Measurements from ENCODE around the gene DRAM2.

The DRAM2 gene

DNA sequence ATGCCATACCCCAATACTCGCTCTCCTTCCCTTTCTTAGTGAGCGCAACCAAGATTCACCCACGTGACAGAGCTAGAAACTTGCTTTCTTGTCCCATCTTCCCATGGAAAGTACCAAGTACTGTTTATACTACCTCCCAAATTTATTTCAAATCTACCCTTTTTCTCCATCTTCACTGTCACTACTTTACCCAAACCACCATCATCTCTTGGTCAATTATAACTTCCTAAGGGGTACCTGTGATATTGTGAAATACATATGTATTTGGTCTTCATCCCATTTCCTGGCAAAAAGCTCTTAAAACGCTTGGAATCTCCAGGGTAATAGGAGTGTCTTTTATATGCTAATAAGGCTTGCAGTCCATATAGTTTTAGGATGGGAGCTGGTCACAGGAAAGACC lies 8.2 kb downstream of the DRAM2 start (continued):
- no peak for TF ChIP-seq ZNF140 (tag by site-specific recombination; IDR thresholded peaks at IDR 0.05)
- TF ChIP-seq ZNF701 (tag by site-specific recombination; IDR thresholded peaks at IDR 0.05): no peak

DNA sequence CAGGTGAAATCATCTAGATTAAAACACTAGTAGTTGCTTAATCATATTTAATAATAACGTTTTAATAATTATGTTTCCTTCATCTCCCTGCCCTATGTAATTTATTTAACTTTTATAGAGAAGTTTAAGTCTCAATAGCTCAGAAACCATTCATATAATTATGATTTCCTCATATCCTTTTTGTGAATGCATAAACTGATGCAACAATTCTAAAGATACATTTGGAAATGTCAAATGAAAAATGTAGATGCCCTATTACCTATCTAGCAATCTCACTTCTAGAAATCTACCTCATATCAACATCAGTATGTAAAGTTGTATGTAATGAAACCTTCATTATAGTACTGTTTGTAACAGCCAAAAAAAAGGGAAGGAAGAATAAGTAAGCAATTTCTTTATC lies 10.5 kb downstream of the DRAM2 start:
- POLR2A ChIA-PET: no interaction called here

More for the DNA sequence above, 10.5 kb downstream of the DRAM2 start:
- no peak overlapping the region for H3K27ac ChIP-seq (ENCODE audit: extremely low read depth, low read depth, low read length)
- TF ChIP-seq ZNF529 (tag by site-specific recombination; IDR thresholded peaks at IDR 0.05; ENCODE audit: insufficient replicate concordance): no peak
- TF ChIP-seq ZNF473 (tag by site-specific recombination; IDR thresholded peaks at IDR 0.05): no peak
- no peak for TF ChIP-seq ZNF302 (tag by site-specific recombination; IDR thresholded peaks at IDR 0.05; ENCODE audit: low read depth)
- TF ChIP-seq, protein P1, sequence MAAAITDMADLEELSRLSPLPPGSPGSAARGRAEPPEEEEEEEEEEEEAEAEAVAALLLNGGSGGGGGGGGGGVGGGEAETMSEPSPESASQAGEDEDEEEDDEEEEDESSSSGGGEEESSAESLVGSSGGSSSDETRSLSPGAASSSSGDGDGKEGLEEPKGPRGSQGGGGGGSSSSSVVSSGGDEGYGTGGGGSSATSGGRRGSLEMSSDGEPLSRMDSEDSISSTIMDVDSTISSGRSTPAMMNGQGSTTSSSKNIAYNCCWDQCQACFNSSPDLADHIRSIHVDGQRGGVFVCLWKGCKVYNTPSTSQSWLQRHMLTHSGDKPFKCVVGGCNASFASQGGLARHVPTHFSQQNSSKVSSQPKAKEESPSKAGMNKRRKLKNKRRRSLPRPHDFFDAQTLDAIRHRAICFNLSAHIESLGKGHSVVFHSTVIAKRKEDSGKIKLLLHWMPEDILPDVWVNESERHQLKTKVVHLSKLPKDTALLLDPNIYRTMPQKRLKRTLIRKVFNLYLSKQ (tag by site-specific recombination; IDR thresholded peaks at IDR 0.05; ENCODE audit: borderline replicate concordance): no peak
- TF ChIP-seq, protein P2, sequence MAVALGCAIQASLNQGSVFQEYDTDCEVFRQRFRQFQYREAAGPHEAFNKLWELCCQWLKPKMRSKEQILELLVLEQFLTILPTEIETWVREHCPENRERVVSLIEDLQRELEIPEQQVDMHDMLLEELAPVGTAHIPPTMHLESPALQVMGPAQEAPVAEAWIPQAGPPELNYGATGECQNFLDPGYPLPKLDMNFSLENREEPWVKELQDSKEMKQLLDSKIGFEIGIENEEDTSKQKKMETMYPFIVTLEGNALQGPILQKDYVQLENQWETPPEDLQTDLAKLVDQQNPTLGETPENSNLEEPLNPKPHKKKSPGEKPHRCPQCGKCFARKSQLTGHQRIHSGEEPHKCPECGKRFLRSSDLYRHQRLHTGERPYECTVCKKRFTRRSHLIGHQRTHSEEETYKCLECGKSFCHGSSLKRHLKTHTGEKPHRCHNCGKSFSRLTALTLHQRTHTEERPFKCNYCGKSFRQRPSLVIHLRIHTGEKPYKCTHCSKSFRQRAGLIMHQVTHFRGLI (tag by site-specific recombination; IDR thresholded peaks at IDR 0.05): no peak
- no peak for TF ChIP-seq ZNF2 (tag by site-specific recombination; IDR thresholded peaks at IDR 0.05)
- no peak for TF ChIP-seq OSR2 (tag by site-specific recombination; IDR thresholded peaks at IDR 0.05)
- TF ChIP-seq, protein P3, sequence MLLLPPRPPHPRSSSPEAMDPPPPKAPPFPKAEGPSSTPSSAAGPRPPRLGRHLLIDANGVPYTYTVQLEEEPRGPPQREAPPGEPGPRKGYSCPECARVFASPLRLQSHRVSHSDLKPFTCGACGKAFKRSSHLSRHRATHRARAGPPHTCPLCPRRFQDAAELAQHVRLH (tag by site-specific recombination; IDR thresholded peaks at IDR 0.05): no peak
- TF ChIP-seq ZNF394 (tag by site-specific recombination; IDR thresholded peaks at IDR 0.05; ENCODE audit: borderline replicate concordance): no peak
- TF ChIP-seq ZNF426 (tag by site-specific recombination; IDR thresholded peaks at IDR 0.05): no peak
- TF ChIP-seq ZNF571 (tag by site-specific recombination; IDR thresholded peaks at IDR 0.05): no peak
- no peak for TF ChIP-seq ZNF140 (tag by site-specific recombination; IDR thresholded peaks at IDR 0.05)
- no peak for TF ChIP-seq ZFP37 (tag by site-specific recombination; IDR thresholded peaks at IDR 0.05)
- no peak for TF ChIP-seq ZNF175 (tag by site-specific recombination; IDR thresholded peaks at IDR 0.05)
- TF ChIP-seq ZSCAN30 (tag by site-specific recombination; IDR thresholded peaks at IDR 0.05): no peak
- TF ChIP-seq, protein P4, sequence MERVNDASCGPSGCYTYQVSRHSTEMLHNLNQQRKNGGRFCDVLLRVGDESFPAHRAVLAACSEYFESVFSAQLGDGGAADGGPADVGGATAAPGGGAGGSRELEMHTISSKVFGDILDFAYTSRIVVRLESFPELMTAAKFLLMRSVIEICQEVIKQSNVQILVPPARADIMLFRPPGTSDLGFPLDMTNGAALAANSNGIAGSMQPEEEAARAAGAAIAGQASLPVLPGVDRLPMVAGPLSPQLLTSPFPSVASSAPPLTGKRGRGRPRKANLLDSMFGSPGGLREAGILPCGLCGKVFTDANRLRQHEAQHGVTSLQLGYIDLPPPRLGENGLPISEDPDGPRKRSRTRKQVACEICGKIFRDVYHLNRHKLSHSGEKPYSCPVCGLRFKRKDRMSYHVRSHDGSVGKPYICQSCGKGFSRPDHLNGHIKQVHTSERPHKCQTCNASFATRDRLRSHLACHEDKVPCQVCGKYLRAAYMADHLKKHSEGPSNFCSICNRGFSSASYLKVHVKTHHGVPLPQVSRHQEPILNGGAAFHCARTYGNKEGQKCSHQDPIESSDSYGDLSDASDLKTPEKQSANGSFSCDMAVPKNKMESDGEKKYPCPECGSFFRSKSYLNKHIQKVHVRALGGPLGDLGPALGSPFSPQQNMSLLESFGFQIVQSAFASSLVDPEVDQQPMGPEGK (tag by site-specific recombination; IDR thresholded peaks at IDR 0.05): no peak
- TF ChIP-seq, protein P5, sequence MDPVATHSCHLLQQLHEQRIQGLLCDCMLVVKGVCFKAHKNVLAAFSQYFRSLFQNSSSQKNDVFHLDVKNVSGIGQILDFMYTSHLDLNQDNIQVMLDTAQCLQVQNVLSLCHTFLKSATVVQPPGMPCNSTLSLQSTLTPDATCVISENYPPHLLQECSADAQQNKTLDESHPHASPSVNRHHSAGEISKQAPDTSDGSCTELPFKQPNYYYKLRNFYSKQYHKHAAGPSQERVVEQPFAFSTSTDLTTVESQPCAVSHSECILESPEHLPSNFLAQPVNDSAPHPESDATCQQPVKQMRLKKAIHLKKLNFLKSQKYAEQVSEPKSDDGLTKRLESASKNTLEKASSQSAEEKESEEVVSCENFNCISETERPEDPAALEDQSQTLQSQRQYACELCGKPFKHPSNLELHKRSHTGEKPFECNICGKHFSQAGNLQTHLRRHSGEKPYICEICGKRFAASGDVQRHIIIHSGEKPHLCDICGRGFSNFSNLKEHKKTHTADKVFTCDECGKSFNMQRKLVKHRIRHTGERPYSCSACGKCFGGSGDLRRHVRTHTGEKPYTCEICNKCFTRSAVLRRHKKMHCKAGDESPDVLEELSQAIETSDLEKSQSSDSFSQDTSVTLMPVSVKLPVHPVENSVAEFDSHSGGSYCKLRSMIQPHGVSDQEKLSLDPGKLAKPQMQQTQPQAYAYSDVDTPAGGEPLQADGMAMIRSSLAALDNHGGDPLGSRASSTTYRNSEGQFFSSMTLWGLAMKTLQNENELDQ (tag by site-specific recombination; IDR thresholded peaks at IDR 0.05; ENCODE audit: low read depth): no peak
- TF ChIP-seq ZNF530 (tag by site-specific recombination; IDR thresholded peaks at IDR 0.05; ENCODE audit: low read depth): no peak
- TF ChIP-seq, protein P6, sequence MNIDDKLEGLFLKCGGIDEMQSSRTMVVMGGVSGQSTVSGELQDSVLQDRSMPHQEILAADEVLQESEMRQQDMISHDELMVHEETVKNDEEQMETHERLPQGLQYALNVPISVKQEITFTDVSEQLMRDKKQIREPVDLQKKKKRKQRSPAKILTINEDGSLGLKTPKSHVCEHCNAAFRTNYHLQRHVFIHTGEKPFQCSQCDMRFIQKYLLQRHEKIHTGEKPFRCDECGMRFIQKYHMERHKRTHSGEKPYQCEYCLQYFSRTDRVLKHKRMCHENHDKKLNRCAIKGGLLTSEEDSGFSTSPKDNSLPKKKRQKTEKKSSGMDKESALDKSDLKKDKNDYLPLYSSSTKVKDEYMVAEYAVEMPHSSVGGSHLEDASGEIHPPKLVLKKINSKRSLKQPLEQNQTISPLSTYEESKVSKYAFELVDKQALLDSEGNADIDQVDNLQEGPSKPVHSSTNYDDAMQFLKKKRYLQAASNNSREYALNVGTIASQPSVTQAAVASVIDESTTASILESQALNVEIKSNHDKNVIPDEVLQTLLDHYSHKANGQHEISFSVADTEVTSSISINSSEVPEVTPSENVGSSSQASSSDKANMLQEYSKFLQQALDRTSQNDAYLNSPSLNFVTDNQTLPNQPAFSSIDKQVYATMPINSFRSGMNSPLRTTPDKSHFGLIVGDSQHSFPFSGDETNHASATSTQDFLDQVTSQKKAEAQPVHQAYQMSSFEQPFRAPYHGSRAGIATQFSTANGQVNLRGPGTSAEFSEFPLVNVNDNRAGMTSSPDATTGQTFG (tag by site-specific recombination; IDR thresholded peaks at IDR 0.05; ENCODE audit: borderline replicate concordance): no peak
- TF ChIP-seq ZNF324 (tag by site-specific recombination; IDR thresholded peaks at IDR 0.05): no peak
- H3K36me3 ChIP-seq (ENCODE audit: control insufficient read depth in 2 of 2, insufficient read depth in 1 of 2, low read length in 2 of 2): peaks cover 14 to 59% of the 10 kb centered on the region in 2 experiments
- H3K4me1 ChIP-seq (ENCODE audit: control insufficient read depth, insufficient read depth, low read length): no peaks in the 10 kb centered on the region
- H3K9me3 ChIP-seq (ENCODE audit: control insufficient read depth, insufficient read depth, low read depth, low read length): no peaks in the 10 kb centered on the region
- no peak overlapping the region for H3K4me3 ChIP-seq (ENCODE audit: low read depth, low read length)
- CTCF ChIA-PET: no interaction called here

All from HEK293 (cell line).